WTC11 (cell line): ENCODE measurements around the gene UMOD. TPM values are rescaled to one million over a fixed set of nuclear protein-coding genes. Genes with fewer than 3 reads are reported as not detected.
A peak's percentile ranks its signal among the peaks of the same experiment; 100 is the strongest.

ENCODE experiments used
- ATAC-seq: fragments of 200-7000 bp; cut with Tn5 transposase; 2 replicates; pipeline ENCODE4 v1.10.0; 2021; ENCODE audit warnings: mild to moderate bottlenecking, moderate library complexity
- CTCF ChIA-PET: fragments of 300-600 bp; sonication (Branson Sonifier 250); formaldehyde crosslinking; loops from one replicate; lab custom pipeline; 2021; ENCODE audit warnings: antibody characterized with exemption; lab: Charles Lee
- POLR2A ChIA-PET: fragments of 350-600 bp; sonication (Branson Sonifier 250); formaldehyde crosslinking; loops from one replicate; lab custom pipeline; 2021; ENCODE audit warnings: antibody characterized with exemption; lab: Charles Lee
- DNase-seq: peaks from one replicate; pipeline ENCODE4 v3.0.0; 2021; ENCODE audit warnings: low spot score
- H3K27ac Mint-ChIP-seq: 2 replicates; pipeline ENCODE4 v1.8.0; 2021; ENCODE audit warnings: mixed read lengths
- H3K27me3 Mint-ChIP-seq: 2 replicates; pipeline ENCODE4 v1.8.0; 2021; ENCODE audit warnings: low read depth, mild to moderate bottlenecking, moderate library complexity, mixed read lengths
- H3K36me3 Mint-ChIP-seq: 2 replicates; pipeline ENCODE4 v1.8.0; 2021; ENCODE audit warnings: mixed read lengths
- H3K4me1 Mint-ChIP-seq: 2 replicates; pipeline ENCODE4 v1.8.0; 2022; ENCODE audit warnings: mixed read lengths
- H3K4me3 Mint-ChIP-seq: 2 replicates; pipeline ENCODE4 v1.8.0; 2021; ENCODE audit warnings: mild to moderate bottlenecking, moderate library complexity, mixed read lengths
- H3K9me3 Mint-ChIP-seq: 2 replicates; pipeline ENCODE4 v1.8.0; 2021; ENCODE audit warnings: mixed read lengths
- CDX4 ChIP-seq: fragments of 250-450 bp; sonication (Bioruptor Pico); IDR thresholded peaks from 2 replicates; pipeline ENCODE4 v1.9.0; 2021; ENCODE audit warnings: moderate library complexity, mild to moderate bottlenecking, inconsistent platforms, borderline replicate concordance
- CREB1 ChIP-seq: sonication (generic); formaldehyde crosslinking; IDR thresholded peaks from 2 replicates; pipeline ENCODE4 v1.8.0; 2023; ENCODE audit warnings: mild to moderate bottlenecking, missing genetic modification reagents
- ERG ChIP-seq: fragments of 250-450 bp; sonication (Bioruptor Pico); IDR thresholded peaks from 2 replicates; pipeline ENCODE4 v1.8.0; 2021; ENCODE audit warnings: mild to moderate bottlenecking
- FOXK1 ChIP-seq: sonication (generic); formaldehyde crosslinking; IDR thresholded peaks from 2 replicates; pipeline ENCODE4 v1.8.0; 2022; ENCODE audit warnings: mild to moderate bottlenecking, moderate library complexity, missing genetic modification reagents
- KAT7 ChIP-seq: sonication (generic); formaldehyde crosslinking; IDR thresholded peaks from 2 replicates; pipeline ENCODE4 v1.8.1; 2023; ENCODE audit warnings: missing genetic modification reagents, mild to moderate bottlenecking, borderline replicate concordance
- NFE2L1 ChIP-seq: sonication (generic); formaldehyde crosslinking; IDR thresholded peaks from 2 replicates; pipeline ENCODE4 v1.8.1; 2023; ENCODE audit warnings: missing genetic modification reagents
- NFYB ChIP-seq: sonication (generic); formaldehyde crosslinking; conservative IDR thresholded peaks from 2 replicates; pipeline ENCODE4 v1.8.0; 2022; ENCODE audit warnings: low read depth, missing genetic modification reagents
- NR1H2 ChIP-seq: sonication (generic); formaldehyde crosslinking; IDR thresholded peaks from 2 replicates; pipeline ENCODE4 v1.9.0; 2021; ENCODE audit warnings: mild to moderate bottlenecking, moderate library complexity, missing genetic modification reagents
- OVOL2 ChIP-seq: fragments of 250-450 bp; sonication (Bioruptor Pico); IDR thresholded peaks from 2 replicates; pipeline ENCODE4 v1.9.0; 2021; ENCODE audit warnings: mild to moderate bottlenecking, borderline replicate concordance
- PRDM15 ChIP-seq: sonication (generic); formaldehyde crosslinking; IDR thresholded peaks from 2 replicates; pipeline ENCODE4 v1.8.0; 2022; ENCODE audit warnings: missing genetic modification reagents
- PREB ChIP-seq: sonication (generic); formaldehyde crosslinking; IDR thresholded peaks from 2 replicates; pipeline ENCODE4 v1.8.1; 2022; ENCODE audit warnings: mild to moderate bottlenecking, missing genetic modification reagents, moderate library complexity, borderline replicate concordance
- RORB ChIP-seq: fragments of 250-450 bp; sonication (Bioruptor Pico); IDR thresholded peaks from 2 replicates; pipeline ENCODE4 v1.9.0; 2021; ENCODE audit warnings: mild to moderate bottlenecking
- SMAD4 ChIP-seq: sonication (generic); formaldehyde crosslinking; IDR thresholded peaks from 2 replicates; pipeline ENCODE4 v1.8.0; 2022; ENCODE audit warnings: mild to moderate bottlenecking, missing genetic modification reagents
- TCF7 ChIP-seq: sonication (generic); formaldehyde crosslinking; IDR thresholded peaks from 2 replicates; pipeline ENCODE4 v1.8.0; 2022; ENCODE audit warnings: mild to moderate bottlenecking, low read depth, missing genetic modification reagents, moderate library complexity
- TEAD4 ChIP-seq: sonication (generic); formaldehyde crosslinking; IDR thresholded peaks from 2 replicates; pipeline ENCODE4 v1.8.0; 2022; ENCODE audit warnings: mild to moderate bottlenecking, missing genetic modification reagents
- ZBTB21 ChIP-seq: sonication (generic); formaldehyde crosslinking; IDR thresholded peaks from 2 replicates; pipeline ENCODE4 v1.8.1; 2023; ENCODE audit warnings: mild to moderate bottlenecking, missing genetic modification reagents, borderline replicate concordance
- ZNF121 ChIP-seq: sonication (generic); formaldehyde crosslinking; IDR thresholded peaks from 2 replicates; pipeline ENCODE4 v1.8.0; 2023; ENCODE audit warnings: missing genetic modification reagents
- ZNF219 ChIP-seq: sonication (generic); formaldehyde crosslinking; IDR thresholded peaks from 2 replicates; pipeline ENCODE4 v1.8.0; 2023; ENCODE audit warnings: missing genetic modification reagents, mild to moderate bottlenecking, borderline replicate concordance
- ZNF425 ChIP-seq: fragments of 250-450 bp; sonication (Bioruptor Pico); conservative IDR thresholded peaks from 2 replicates; pipeline ENCODE4 v1.9.0; 2021; ENCODE audit warnings: mild to moderate bottlenecking
- ZNF671 ChIP-seq: fragments of 250-450 bp; sonication (Bioruptor Pico); IDR thresholded peaks from 2 replicates; pipeline ENCODE4 v1.8.0; 2021; ENCODE audit warnings: mild to moderate bottlenecking
- ZSCAN18 ChIP-seq: fragments of 250-450 bp; sonication (Bioruptor Pico); IDR thresholded peaks from 2 replicates; pipeline ENCODE4 v2.1.2; 2022; ENCODE audit warnings: mild to moderate bottlenecking, moderate library complexity
- total RNA-seq: library from RNA; stranded (reverse); gene quantifications from 3 replicates; pipeline ENCODE4 v1.2.3, GENCODE V29; 2021

Gene UMOD
- total RNA-seq, 1 experiment from 2014 or later = not detected

GRCh38 chr16:20289571-20289970 is 62.9 kb downstream of the UMOD start (continued):
- TF ChIP-seq ZNF425 (CRISPR knock-in tag) (no peak), ZNF671 (CRISPR knock-in tag) (no peak), NFYB (CRISPR knock-in tag) (no peak), TEAD4 (CRISPR knock-in tag) (no peak), OVOL2 (CRISPR knock-in tag) (no peak), TCF7 (CRISPR knock-in tag) (no peak), NFE2L1 (CRISPR knock-in tag) (no peak), ZNF219 (CRISPR knock-in tag) (no peak)

GRCh38 chr16:20285993-20286499 is 66.5 kb downstream of the UMOD start:
- peaks cover 17% of the 10 kb centered on the region for H3K4me1 Mint-ChIP-seq
- peaks cover 2% of the 10 kb centered on the region for H3K27me3 Mint-ChIP-seq

More at GRCh38 chr16:20285993-20286499, 66.5 kb downstream of the UMOD start:
- TF ChIP-seq SMAD4 (no peak), TEAD4 (CRISPR knock-in tag) (no peak), CDX4 (CRISPR knock-in tag) (no peak), KAT7 (CRISPR knock-in tag) (no peak), RORB (CRISPR knock-in tag) (no peak), FOXK1 (CRISPR knock-in tag) (no peak), ERG (no peak), PRDM15 (CRISPR knock-in tag) (no peak), ZBTB21 (CRISPR knock-in tag) (no peak), NR1H2 (CRISPR knock-in tag) (no peak), PREB (no peak), CREB1 (CRISPR knock-in tag) (no peak), NFYB (CRISPR knock-in tag) (no peak), ZSCAN18 (CRISPR knock-in tag) (no peak), ZNF121 (no peak)
- TF ChIP-seq, all 79 proteins: peak for 0
- H3K36me3 Mint-ChIP-seq = no peaks in the 10 kb centered on the region
- POLR2A ChIA-PET = interaction anchor here (0.6 kb wide), 1 partner anchor 49 kb away, joined by 4 read pairs; no protein-coding TSS in a partner anchor
- DNase-seq (no peak), ATAC-seq (peak; percentile 81)
- no peak overlapping the region for H3K4me3 Mint-ChIP-seq
- no peak overlapping the region for H3K27ac Mint-ChIP-seq
- peaks cover 7% of the 10 kb centered on the region for H3K9me3 Mint-ChIP-seq
- CTCF ChIA-PET = interaction anchor here (0.8 to 1.2 kb wide), 2 partner anchors 14 to 379 kb away, joined by 3 to 5 read pairs; no protein-coding TSS in a partner anchor
